ENCODE data around the gene GSK3A. TPM values are rescaled to one million over a fixed set of nuclear protein-coding genes. Genes with fewer than 3 reads are reported as not detected.
A peak's percentile ranks its signal among the peaks of the same experiment; 100 is the strongest.

GSK3A gene
- polyA plus RNA-seq, 2 donors = 32.9 TPM

DNA sequence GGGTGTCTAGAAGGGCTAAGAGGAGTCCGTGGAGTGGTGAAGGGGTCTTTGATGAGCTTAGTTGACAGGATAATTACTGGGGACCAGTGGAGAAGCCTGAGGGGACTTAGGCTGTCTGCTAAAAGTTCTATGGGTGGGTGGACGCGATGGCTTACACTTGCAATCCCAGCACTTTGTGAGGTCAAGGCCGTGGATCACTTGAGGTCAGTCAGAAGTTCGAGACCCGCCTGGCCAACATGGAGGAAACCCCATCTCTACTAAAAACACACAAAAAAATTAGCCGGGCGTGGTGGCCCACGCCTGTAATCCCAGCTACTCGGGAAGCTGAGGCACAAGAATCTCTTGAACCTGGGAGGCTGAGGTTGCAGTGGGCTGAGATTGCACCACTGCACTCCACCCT is 2.8 kb upstream of the GSK3A start:
- Histone ChIP-seq H3K4me1 (ENCODE audit: control insufficient read depth in 2 of 2, insufficient read depth in 2 of 2, low read length in 1 of 2) (peaks cover 0 to 4% of the 10 kb centered on the region in 2 donors), H3K27ac (ENCODE audit: low read depth in 2 of 2, low read length in 1 of 2) (peak overlapping the region; percentile 20 to 51), H3K27me3 (ENCODE audit: control insufficient read depth in 1 of 2, insufficient read depth in 2 of 2, low read length in 2 of 2) (no peaks in the 10 kb centered on the region), H3K36me3 (ENCODE audit: control insufficient read depth in 2 of 2, insufficient read depth in 2 of 2, low read length in 1 of 2) (peaks cover 0 to 7% of the 10 kb centered on the region in 2 donors), H3K9me3 (ENCODE audit: control insufficient read depth in 2 of 2, insufficient read depth in 1 of 2, low read depth in 1 of 2, low read length in 1 of 2) (no peaks in the 10 kb centered on the region), H3K4me3 (ENCODE audit: low read depth in 1 of 2, low read length in 2 of 2) (peak overlapping the region in 1 of 2 donors; percentile 96)
- 70 to 78% methylated on average over 10 of the region's 10 CpGs for WGBS, 2 donors

DNA sequence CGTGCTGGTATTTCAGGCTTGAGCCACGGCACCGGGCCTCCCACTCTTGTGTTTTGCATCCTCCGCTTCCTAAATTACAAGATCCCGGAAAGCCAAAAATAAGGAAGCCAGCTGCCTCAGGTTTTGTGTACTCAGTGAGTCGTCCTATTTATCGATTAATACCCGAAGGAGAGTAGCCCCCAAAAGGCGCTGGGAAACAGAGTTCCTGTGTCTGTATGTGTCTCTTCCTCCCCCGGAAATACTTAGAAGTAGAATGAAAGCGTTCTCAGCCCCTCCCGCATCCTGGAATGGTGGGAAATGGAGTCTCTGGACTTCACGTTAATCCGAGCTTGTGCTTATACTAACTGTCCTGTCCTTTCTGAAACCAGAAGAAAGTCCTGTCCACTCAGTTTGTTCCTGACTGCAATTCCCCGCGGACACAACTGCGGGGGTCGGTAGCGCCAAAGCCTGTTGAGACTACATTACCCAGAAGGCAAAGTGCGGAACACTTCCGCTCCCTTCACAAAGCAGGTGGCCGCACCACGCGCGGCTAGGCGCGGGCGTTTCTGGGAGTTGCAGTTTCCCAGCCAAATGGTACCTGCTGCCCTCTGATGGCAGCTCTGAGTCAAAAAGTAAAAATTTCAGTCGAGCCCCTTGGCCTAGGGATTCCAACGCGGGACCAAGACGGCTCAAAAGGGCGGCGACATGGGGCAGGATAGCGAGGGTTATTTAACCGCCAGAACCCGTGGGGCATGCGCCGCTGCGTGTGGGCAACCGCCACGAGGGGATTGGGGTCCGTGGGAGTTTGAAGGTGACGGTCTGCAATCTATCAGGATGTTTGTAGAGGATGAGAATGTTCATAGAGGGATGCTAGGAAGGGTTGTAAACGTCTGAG is 2.2 kb upstream of the GSK3A start:
- H3K27ac ChIP-seq (ENCODE audit: low read depth in 2 of 2, low read length in 1 of 2) = peak overlapping the region; percentile 95 to 96
- peaks cover 0 to 5% of the 10 kb centered on the region in 2 donors for H3K4me1 ChIP-seq (ENCODE audit: control insufficient read depth in 2 of 2, insufficient read depth in 2 of 2, low read length in 1 of 2)
- no peaks in the 10 kb centered on the region for H3K27me3 ChIP-seq (ENCODE audit: control insufficient read depth in 1 of 2, insufficient read depth in 2 of 2, low read length in 2 of 2)
- H3K4me3 ChIP-seq (ENCODE audit: low read depth in 1 of 2, low read length in 2 of 2) = peak overlapping the region; percentile 46 to 96
- WGBS, 2 donors = 2% methylated on average over 45 of the region's 45 CpGs
- no peaks in the 10 kb centered on the region for H3K9me3 ChIP-seq (ENCODE audit: control insufficient read depth in 2 of 2, insufficient read depth in 1 of 2, low read depth in 1 of 2, low read length in 1 of 2)
- peaks cover 0 to 10% of the 10 kb centered on the region in 2 donors for H3K36me3 ChIP-seq (ENCODE audit: control insufficient read depth in 2 of 2, insufficient read depth in 2 of 2, low read length in 1 of 2)

GRCh38 chr19:42242069-42242511 is 312 bp downstream of the GSK3A start:
- Histone ChIP-seq H3K4me1 (ENCODE audit: control insufficient read depth in 2 of 2, insufficient read depth in 2 of 2, low read length in 1 of 2) (peaks cover 0 to 5% of the 10 kb centered on the region in 2 donors), H3K9me3 (ENCODE audit: control insufficient read depth in 2 of 2, insufficient read depth in 1 of 2, low read depth in 1 of 2, low read length in 1 of 2) (no peaks in the 10 kb centered on the region), H3K27me3 (ENCODE audit: control insufficient read depth in 1 of 2, insufficient read depth in 2 of 2, low read length in 2 of 2) (no peaks in the 10 kb centered on the region), H3K36me3 (ENCODE audit: control insufficient read depth in 2 of 2, insufficient read depth in 2 of 2, low read length in 1 of 2) (peaks cover 0 to 3% of the 10 kb centered on the region in 2 donors), H3K27ac (ENCODE audit: low read depth in 2 of 2, low read length in 1 of 2) (peak overlapping the region; percentile 87 to 95), H3K4me3 (ENCODE audit: low read depth in 1 of 2, low read length in 2 of 2) (peak overlapping the region; percentile 56 to 96)
- 0% methylated on average over 36 to 49 of the region's 49 CpGs for WGBS, 2 donors

DNA sequence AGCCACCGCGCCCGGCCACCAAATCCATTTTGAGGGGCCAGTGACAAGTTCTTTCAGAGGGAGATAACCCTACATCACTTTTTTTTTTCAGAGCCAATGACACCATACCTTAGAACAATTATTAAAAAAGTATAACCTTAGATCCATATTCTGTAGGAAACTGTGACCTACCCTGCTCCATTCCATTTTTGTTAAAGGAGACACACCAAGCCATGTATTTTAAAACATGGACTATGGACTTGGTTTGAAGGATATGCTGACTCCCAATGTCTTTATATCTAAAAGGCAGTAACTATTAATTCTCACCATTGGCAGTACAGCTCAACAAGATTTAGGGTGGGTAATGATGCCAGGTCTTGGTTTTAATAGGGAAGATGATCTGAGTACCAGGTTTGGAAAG is 1.1 kb downstream of the GSK3A start:
- no peaks in the 10 kb centered on the region for H3K27me3 ChIP-seq (ENCODE audit: control insufficient read depth in 1 of 2, insufficient read depth in 2 of 2, low read length in 2 of 2)
- H3K36me3 ChIP-seq (ENCODE audit: control insufficient read depth in 2 of 2, insufficient read depth in 2 of 2, low read length in 1 of 2) = peaks cover 7% of the 10 kb centered on the region in 2 donors
- no peaks in the 10 kb centered on the region for H3K9me3 ChIP-seq (ENCODE audit: control insufficient read depth in 2 of 2, insufficient read depth in 1 of 2, low read depth in 1 of 2, low read length in 1 of 2)
- peaks cover 0 to 5% of the 10 kb centered on the region in 2 donors for H3K4me1 ChIP-seq (ENCODE audit: control insufficient read depth in 2 of 2, insufficient read depth in 2 of 2, low read length in 1 of 2)
- WGBS, 2 donors = 97 to 98% methylated on average over 3 of the region's 3 CpGs
- peak overlapping the region in 1 of 2 donors; percentile 96 for H3K4me3 ChIP-seq (ENCODE audit: low read depth in 1 of 2, low read length in 2 of 2)
- H3K27ac ChIP-seq (ENCODE audit: low read depth in 2 of 2, low read length in 1 of 2) = no peak overlapping the region

DNA sequence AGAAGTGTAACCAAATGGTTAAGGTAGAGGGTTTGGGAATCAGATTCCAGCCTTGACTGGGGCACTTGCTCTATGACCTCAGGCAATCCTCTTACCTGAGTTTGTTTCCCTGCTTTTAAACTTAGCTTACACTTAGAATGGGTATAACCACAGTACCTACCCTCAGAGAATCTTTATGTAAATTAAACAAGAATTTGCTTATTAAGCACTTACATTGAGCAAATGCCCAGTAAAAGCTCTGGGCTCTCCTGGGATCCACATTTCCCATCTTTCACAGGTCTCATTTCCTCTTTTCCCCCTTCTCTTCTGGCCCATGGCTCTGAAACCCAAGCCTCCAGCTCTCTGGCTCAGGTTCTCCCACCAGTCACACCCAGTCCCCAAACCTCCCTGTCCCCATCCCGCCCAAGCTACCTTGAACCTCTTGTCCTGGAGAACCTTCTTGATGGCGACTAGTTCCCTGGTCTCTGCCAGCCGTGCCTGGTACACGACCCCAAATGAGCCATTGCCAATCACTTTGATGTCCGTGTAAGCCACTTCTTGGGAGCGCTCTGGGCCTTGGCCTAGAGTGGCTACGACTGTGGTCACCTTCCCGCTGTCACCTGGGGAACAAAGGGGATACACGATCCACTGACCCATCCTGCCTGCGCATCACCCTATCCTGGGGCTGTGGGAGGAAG is 2.7 kb downstream of the GSK3A start:
- no peaks in the 10 kb centered on the region for H3K9me3 ChIP-seq (ENCODE audit: control insufficient read depth in 2 of 2, insufficient read depth in 1 of 2, low read depth in 1 of 2, low read length in 1 of 2)
- peaks cover 11 to 20% of the 10 kb centered on the region in 2 donors for H3K36me3 ChIP-seq (ENCODE audit: control insufficient read depth in 2 of 2, insufficient read depth in 2 of 2, low read length in 1 of 2)
- H3K27ac ChIP-seq (ENCODE audit: low read depth in 2 of 2, low read length in 1 of 2) = no peak overlapping the region
- H3K27me3 ChIP-seq (ENCODE audit: control insufficient read depth in 1 of 2, insufficient read depth in 2 of 2, low read length in 2 of 2) = no peaks in the 10 kb centered on the region
- H3K4me3 ChIP-seq (ENCODE audit: low read depth in 1 of 2, low read length in 2 of 2) = no peak overlapping the region
- 85 to 86% methylated on average over 10 of the region's 10 CpGs for whole genome bisulfite sequencing, 2 donors
- H3K4me1 ChIP-seq (ENCODE audit: control insufficient read depth in 2 of 2, insufficient read depth in 2 of 2, low read length in 1 of 2) = peaks cover 0 to 3% of the 10 kb centered on the region in 2 donors

DNA sequence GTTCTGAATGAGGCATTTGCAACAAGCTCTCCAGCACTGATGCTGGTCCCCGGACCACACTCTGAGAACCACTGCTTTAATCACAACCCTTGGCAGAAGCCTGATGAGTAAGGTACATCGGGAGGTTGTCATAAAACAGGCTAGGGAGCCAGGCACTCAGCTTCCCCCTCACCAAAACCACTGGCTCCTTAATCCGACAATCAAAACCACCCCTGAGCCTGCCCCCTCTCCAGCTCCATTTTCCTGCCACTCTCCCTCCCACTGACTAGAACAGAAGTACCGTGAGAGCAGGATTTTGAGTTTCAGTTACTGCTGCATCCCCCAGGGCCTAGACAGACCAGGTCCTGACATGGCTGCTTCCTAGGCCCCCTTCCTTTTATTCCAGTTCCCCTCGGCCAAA is 7.2 kb downstream of the GSK3A start:
- Histone ChIP-seq H3K27ac (ENCODE audit: low read depth in 2 of 2, low read length in 1 of 2) (no peak overlapping the region), H3K4me1 (ENCODE audit: control insufficient read depth in 2 of 2, insufficient read depth in 2 of 2, low read length in 1 of 2) (peaks cover 3 to 4% of the 10 kb centered on the region in 2 donors), H3K9me3 (ENCODE audit: control insufficient read depth in 2 of 2, insufficient read depth in 1 of 2, low read depth in 1 of 2, low read length in 1 of 2) (no peaks in the 10 kb centered on the region), H3K4me3 (ENCODE audit: low read depth in 1 of 2, low read length in 2 of 2) (no peak overlapping the region), H3K36me3 (ENCODE audit: control insufficient read depth in 2 of 2, insufficient read depth in 2 of 2, low read length in 1 of 2) (peaks cover 31 to 45% of the 10 kb centered on the region in 2 donors), H3K27me3 (ENCODE audit: control insufficient read depth in 1 of 2, insufficient read depth in 2 of 2, low read length in 2 of 2) (no peaks in the 10 kb centered on the region)
- 85 to 94% methylated on average over 5 of the region's 5 CpGs for WGBS, 2 donors

GRCh38 chr19:42234364-42234763 is 8.0 kb downstream of the GSK3A start:
- Histone ChIP-seq H3K9me3 (ENCODE audit: control insufficient read depth in 2 of 2, insufficient read depth in 1 of 2, low read depth in 1 of 2, low read length in 1 of 2) (no peaks in the 10 kb centered on the region), H3K36me3 (ENCODE audit: control insufficient read depth in 2 of 2, insufficient read depth in 2 of 2, low read length in 1 of 2) (peaks cover 36 to 50% of the 10 kb centered on the region in 2 donors), H3K27me3 (ENCODE audit: control insufficient read depth in 1 of 2, insufficient read depth in 2 of 2, low read length in 2 of 2) (no peaks in the 10 kb centered on the region), H3K4me1 (ENCODE audit: control insufficient read depth in 2 of 2, insufficient read depth in 2 of 2, low read length in 1 of 2) (peaks cover 0 to 4% of the 10 kb centered on the region in 2 donors), H3K4me3 (ENCODE audit: low read depth in 1 of 2, low read length in 2 of 2) (no peak overlapping the region), H3K27ac (ENCODE audit: low read depth in 2 of 2, low read length in 1 of 2) (no peak overlapping the region)
- 94% methylated on average over 11 of the region's 11 CpGs for WGBS, 2 donors

- Histone ChIP-seq H3K27me3 (ENCODE audit: control insufficient read depth in 1 of 2, insufficient read depth in 2 of 2, low read length in 2 of 2) (no peaks in the 10 kb centered on the region), H3K4me3 (ENCODE audit: low read depth in 1 of 2, low read length in 2 of 2) (no peak overlapping the region), H3K9me3 (ENCODE audit: control insufficient read depth in 2 of 2, insufficient read depth in 1 of 2, low read depth in 1 of 2, low read length in 1 of 2) (no peaks in the 10 kb centered on the region), H3K27ac (ENCODE audit: low read depth in 2 of 2, low read length in 1 of 2) (no peak overlapping the region), H3K4me1 (ENCODE audit: control insufficient read depth in 2 of 2, insufficient read depth in 2 of 2, low read length in 1 of 2) (peaks cover 0 to 4% of the 10 kb centered on the region in 2 donors), H3K36me3 (ENCODE audit: control insufficient read depth in 2 of 2, insufficient read depth in 2 of 2, low read length in 1 of 2) (peaks cover 36 to 55% of the 10 kb centered on the region in 2 donors)
- WGBS, 2 donors = 80 to 89% methylated on average over 6 of the region's 6 CpGs
Observed at GRCh38 chr19:42233678-42234292, 8.6 kb downstream of the GSK3A start.

DNA sequence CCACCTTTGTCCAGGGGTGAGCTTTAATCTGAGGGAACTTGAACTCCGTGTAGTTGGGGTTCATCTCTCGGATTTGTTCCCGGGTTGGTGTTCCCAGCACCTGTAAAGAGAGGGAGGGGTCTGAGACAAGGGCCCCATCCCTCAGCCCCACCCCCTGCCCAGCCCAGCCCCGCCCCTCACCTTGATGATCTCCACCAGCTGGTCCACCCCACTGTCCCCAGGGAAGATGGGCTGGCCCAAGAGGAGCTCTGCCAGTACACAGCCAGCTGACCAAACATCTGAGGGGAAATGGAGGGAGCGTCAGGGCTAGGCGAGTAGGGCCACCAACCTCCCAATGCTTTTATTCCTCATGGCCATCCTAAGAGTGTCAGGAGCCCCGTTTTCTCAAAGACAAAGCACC is 9.3 kb downstream of the GSK3A start:
- no peaks in the 10 kb centered on the region for H3K27me3 ChIP-seq (ENCODE audit: control insufficient read depth in 1 of 2, insufficient read depth in 2 of 2, low read length in 2 of 2)
- peaks cover 0 to 4% of the 10 kb centered on the region in 2 donors for H3K4me1 ChIP-seq (ENCODE audit: control insufficient read depth in 2 of 2, insufficient read depth in 2 of 2, low read length in 1 of 2)
- peaks cover 36 to 55% of the 10 kb centered on the region in 2 donors for H3K36me3 ChIP-seq (ENCODE audit: control insufficient read depth in 2 of 2, insufficient read depth in 2 of 2, low read length in 1 of 2)
- H3K27ac ChIP-seq (ENCODE audit: low read depth in 2 of 2, low read length in 1 of 2) = no peak overlapping the region
- 63 to 74% methylated on average over 7 of the region's 7 CpGs for WGBS, 2 donors
- H3K4me3 ChIP-seq (ENCODE audit: low read depth in 1 of 2, low read length in 2 of 2) = no peak overlapping the region
- H3K9me3 ChIP-seq (ENCODE audit: control insufficient read depth in 2 of 2, insufficient read depth in 1 of 2, low read depth in 1 of 2, low read length in 1 of 2) = no peaks in the 10 kb centered on the region
